Thymus (tissue), 11 donors: ENCODE results near the gene ENTPD7. TPM values are rescaled to one million over a fixed set of nuclear protein-coding genes. Genes with fewer than 3 reads are reported as not detected.
"Not testable (repeated sequence)": the region's sequence is repeated elsewhere in the genome, so short reads cannot be mapped to it uniquely, and the experiment has no call there.

ENCODE experiments used
- DNase-seq, 9 donors: peaks; one replicate each; pipeline ENCODE4 v3.0.0-alpha.2; 2013; ENCODE audit warnings: low spot score in 9 of 9, low read depth in 6 of 9, missing footprints in 1 of 9
- H3K27ac ChIP-seq, 2 donors: one replicate each; pipeline ENCODE4 v1.5.1; 2013; ENCODE audit warnings: control low read depth in 1 of 2, low read depth in 1 of 2, low read length in 1 of 2, mild to moderate bottlenecking in 1 of 2, moderate library complexity in 1 of 2
- H3K27me3 ChIP-seq, 2 donors: one replicate each; pipeline ENCODE4 v1.5.1; 2013; ENCODE audit warnings: low read length in 1 of 2; ENCODE audit not compliant: control insufficient read depth in 2 of 2, insufficient read depth in 1 of 2
- H3K36me3 ChIP-seq, 2 donors: one replicate each; pipeline ENCODE4 v1.5.1; 2013; ENCODE audit warnings: low read length in 1 of 2, mild to moderate bottlenecking in 1 of 2, moderate library complexity in 1 of 2; ENCODE audit not compliant: control insufficient read depth in 2 of 2, insufficient read depth in 2 of 2
- H3K4me1 ChIP-seq, 2 donors: one replicate each; pipeline ENCODE4 v1.5.1; 2013; ENCODE audit warnings: low read length in 2 of 2; ENCODE audit not compliant: control insufficient read depth in 2 of 2, insufficient read depth in 2 of 2
- H3K4me3 ChIP-seq, 2 donors: one replicate each; pipeline ENCODE4 v1.5.1; 2013; ENCODE audit warnings: low read length in 2 of 2, control low read depth in 1 of 2, mild to moderate bottlenecking in 1 of 2
- H3K9me3 ChIP-seq, 2 donors: one replicate each; pipeline ENCODE4 v1.5.1; 2013; ENCODE audit warnings: low read length in 1 of 2, mild to moderate bottlenecking in 1 of 2; ENCODE audit not compliant: control insufficient read depth in 2 of 2, insufficient read depth in 1 of 2
- WGBS: extraction: QIAGEN DNeasy Blood & Tissue Kit; methylation state at CpG from one replicate; pipeline ENCODE4 v1.1.7; 2013; 5-methylcytosine and 5-hydroxymethylcytosine counted together
- polyA plus RNA-seq: library from polyadenylated mRNA; stranded (reverse); fragments of 200-250 nt; gene quantifications from one replicate; pipeline ENCODE4 v1.2.3, GENCODE V29; 2013
- total RNA-seq: library from RNA; stranded (reverse); fragments of 120-200 nt; gene quantifications from one replicate; pipeline ENCODE4 v1.2.4, GENCODE V29; 2013
- donor health status: healthy.

ENTPD7 gene
- total and polyA plus RNA-seq, 2 donors: 1.4 to 4.9 TPM

DNA sequence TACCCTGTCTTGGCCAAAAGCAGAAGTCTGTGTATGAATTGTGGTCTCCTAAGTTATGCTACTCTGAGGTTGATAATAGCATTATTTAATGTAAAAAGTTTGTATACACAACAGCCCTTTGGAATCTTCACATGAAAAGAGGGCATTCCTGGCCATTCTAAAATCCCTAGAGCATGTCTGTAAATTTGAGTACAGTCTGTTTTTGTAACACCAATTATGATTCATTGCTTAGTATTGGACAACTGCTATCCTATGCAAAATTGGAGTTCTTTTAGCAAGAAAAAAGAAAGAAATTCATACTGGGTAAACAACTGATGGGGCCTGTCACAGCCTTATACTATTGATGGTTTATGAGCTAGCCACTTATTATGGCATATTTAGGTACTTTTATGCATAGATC is 82.9 kb downstream of the ENTPD7 start:
- no peaks in the 10 kb centered on the region for H3K27me3 ChIP-seq
- no peak overlapping the region for H3K4me3 ChIP-seq
- H3K4me1 ChIP-seq: no peaks in the 10 kb centered on the region
- H3K27ac ChIP-seq: no peak overlapping the region
- H3K36me3 ChIP-seq: peaks cover 37 to 77% of the 10 kb centered on the region in 2 donors
- peaks cover 0 to 1% of the 10 kb centered on the region in 2 donors for H3K9me3 ChIP-seq
- DNase-seq: no peak

DNA sequence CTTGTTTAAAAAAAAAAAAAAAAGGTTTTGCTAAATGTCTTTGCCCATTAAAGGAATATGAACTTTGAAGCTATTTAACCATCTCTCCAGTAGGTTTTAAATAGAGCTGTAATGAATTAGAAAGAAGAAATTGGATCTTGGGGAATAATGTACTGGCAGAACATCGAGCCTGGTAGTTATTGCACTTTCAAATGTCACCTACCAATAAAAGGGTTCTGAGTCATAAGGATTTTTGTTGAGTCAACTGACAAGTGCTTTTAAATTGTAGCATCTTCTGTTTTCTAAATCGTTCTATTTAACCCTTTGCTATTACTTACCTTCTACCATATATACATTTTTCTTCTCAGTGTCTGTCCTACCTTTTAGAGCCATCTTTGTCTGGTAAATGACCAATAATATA is 83.4 kb downstream of the ENTPD7 start:
- DNase-seq: no peak
- Histone ChIP-seq H3K27me3 (no peaks in the 10 kb centered on the region), H3K4me3 (no peak overlapping the region), H3K36me3 (peaks cover 37 to 77% of the 10 kb centered on the region in 2 donors), H3K9me3 (peaks cover 0 to 1% of the 10 kb centered on the region in 2 donors), H3K27ac (no peak overlapping the region), H3K4me1 (no peaks in the 10 kb centered on the region)
- WGBS: 96% methylated on average over 2 of the region's 2 CpGs

DNA sequence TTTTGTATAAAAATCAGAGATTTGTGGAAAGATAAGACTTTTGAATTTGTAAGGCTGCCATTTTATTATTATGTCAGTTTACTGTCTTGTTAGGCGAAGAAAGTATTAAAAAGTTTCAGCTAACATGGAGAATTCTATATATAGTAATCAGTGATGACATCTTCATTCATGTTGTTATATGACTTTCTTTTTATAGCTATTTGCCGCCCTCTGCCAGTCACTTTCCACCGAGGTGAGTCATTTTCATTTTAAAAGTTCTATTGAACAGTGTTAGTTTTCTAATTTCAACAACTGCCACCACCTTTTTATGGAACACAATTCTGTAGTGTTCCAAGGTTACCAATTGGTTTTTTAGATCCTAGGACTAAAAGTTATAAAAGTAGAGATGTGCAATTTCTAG is 84.5 kb downstream of the ENTPD7 start:
- Histone ChIP-seq H3K36me3 (peaks cover 38 to 81% of the 10 kb centered on the region in 2 donors), H3K4me1 (no peaks in the 10 kb centered on the region), H3K27me3 (no peaks in the 10 kb centered on the region), H3K9me3 (peaks cover 0 to 1% of the 10 kb centered on the region in 2 donors), H3K27ac (no peak overlapping the region), H3K4me3 (no peak overlapping the region)
- no peak for DNase-seq
- WGBS: 96% methylated on average over 3 of the region's 3 CpGs

DNA sequence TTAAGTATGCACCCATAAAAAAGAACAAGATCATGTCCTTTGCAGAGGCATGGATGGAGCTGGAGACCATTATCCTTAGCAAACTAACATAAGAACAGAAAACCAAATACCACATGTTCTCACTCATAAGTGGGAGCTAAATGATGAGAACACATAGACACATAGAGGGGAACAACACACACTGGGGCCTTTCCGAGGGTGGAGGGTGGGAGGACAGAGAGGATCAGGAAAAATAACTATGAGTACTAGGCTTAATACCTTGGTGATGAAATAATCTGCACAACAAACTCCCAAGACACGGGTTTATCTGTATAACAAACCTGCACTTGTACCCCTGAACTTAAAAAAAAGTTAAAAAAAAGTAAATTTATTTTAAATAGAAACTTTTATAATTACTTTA is 86.9 kb downstream of the ENTPD7 start:
- WGBS: 97% methylated on average over 2 of the region's 2 CpGs
- H3K9me3 ChIP-seq, H3K4me1 ChIP-seq, DNase-seq, H3K27me3 ChIP-seq, H3K4me3 ChIP-seq, H3K27ac ChIP-seq: not testable (repeated sequence)
- peaks cover 36 to 77% of the 10 kb centered on the region in 2 donors for H3K36me3 ChIP-seq

DNA sequence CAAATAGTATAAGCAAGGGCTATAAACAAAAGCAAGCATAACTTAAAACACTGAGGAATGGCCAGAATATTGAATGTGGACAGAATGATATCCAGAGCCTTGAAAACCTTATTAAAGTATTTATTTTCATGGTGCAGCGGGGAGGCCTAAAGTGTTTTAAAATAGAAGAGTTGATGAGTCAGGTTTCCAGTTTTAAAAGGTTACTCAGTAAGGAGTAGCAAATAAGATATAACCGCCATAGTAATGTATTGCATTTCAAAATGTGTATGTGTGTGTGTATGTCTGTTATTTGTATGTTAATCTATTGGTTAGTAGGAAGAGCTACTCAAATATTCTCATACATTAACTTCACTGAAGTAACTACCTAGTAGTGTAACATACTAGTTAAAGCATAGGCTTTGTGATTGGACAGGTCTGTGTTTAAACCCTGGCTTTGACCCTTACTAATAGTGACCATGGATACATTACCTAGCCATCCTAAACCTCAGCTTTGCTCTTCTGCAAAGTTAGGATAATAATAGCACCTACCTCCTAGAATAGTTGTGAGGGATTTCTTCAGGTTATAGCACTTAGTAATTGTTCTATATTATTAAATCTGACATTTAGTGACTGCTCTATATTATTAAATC is 89.6 kb downstream of the ENTPD7 start:
- WGBS: 100% methylated on average over 2 of the region's 2 CpGs
- no peak overlapping the region for H3K4me3 ChIP-seq
- DNase-seq: no peak
- H3K36me3 ChIP-seq: peaks cover 30 to 64% of the 10 kb centered on the region in 2 donors
- H3K9me3 ChIP-seq: no peaks in the 10 kb centered on the region
- H3K27ac ChIP-seq: no peak overlapping the region
- no peaks in the 10 kb centered on the region for H3K4me1 ChIP-seq
- no peaks in the 10 kb centered on the region for H3K27me3 ChIP-seq

DNA sequence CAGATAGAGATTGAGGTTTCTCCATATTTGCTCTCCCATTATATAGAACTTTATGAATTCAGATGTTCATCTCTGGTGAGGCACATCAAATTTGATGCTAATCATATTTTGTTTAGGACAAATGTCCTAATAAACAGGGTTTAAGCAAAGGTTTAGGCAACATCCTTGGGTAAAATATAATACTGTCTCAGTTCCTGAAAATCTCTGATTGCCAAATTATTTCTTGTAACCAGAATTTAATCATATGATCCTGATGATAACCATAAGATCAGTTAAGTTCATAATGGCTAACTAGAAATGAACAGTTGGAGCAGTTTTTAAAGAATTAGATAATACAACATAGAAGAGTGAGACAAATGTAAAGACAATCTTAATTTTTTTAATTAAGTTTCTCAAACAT is 91.3 kb downstream of the ENTPD7 start:
- H3K4me3 ChIP-seq: no peak overlapping the region
- DNase-seq: no peak
- H3K4me1 ChIP-seq: no peaks in the 10 kb centered on the region
- H3K27me3 ChIP-seq: no peaks in the 10 kb centered on the region
- H3K36me3 ChIP-seq: peaks cover 19 to 60% of the 10 kb centered on the region in 2 donors
- H3K27ac ChIP-seq: no peak overlapping the region
- H3K9me3 ChIP-seq: no peaks in the 10 kb centered on the region

DNA sequence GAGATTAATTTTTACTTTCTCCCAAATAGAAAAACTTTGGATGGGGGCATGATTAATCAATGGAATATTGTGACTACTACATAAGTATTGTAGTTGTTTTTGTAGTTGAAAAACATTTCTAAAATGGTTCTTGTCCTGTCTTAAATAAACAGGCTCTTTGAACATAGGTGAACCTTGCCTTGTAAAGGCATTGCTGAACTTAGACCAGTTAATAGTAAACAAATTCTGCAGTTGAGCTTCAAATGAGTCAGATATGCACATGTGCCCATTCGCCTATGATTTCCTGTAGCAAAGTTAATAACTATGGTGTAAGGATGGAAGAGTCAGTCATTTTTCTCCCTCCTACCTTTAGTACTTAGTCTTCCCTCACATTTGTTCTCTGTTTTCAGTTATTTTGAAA is 95.4 kb downstream of the ENTPD7 start:
- no peaks in the 10 kb centered on the region for H3K27me3 ChIP-seq
- no peaks in the 10 kb centered on the region for H3K9me3 ChIP-seq
- H3K4me3 ChIP-seq: no peak overlapping the region
- WGBS: 100% methylated on average over 1 of the region's 1 CpG
- H3K4me1 ChIP-seq: no peaks in the 10 kb centered on the region
- peaks cover 22 to 59% of the 10 kb centered on the region in 2 donors for H3K36me3 ChIP-seq
- DNase-seq: no peak
- H3K27ac ChIP-seq: no peak overlapping the region

Other genes with a start within 250 kb of the ENTPD7 start
- 19.9 TPM for gene GOT1, start 228.9 kb upstream of the ENTPD7 start, total RNA-seq
- 16.1 TPM for gene GOT1, start 228.9 kb upstream of the ENTPD7 start, polyA plus RNA-seq
- gene NKX2-3, start 126.6 kb upstream of the ENTPD7 start, total RNA-seq: 0.05 TPM
- gene NKX2-3, start 126.6 kb upstream of the ENTPD7 start, polyA plus RNA-seq: 0.09 TPM
- 18.8 TPM for gene SLC25A28, start 39.1 kb upstream of the ENTPD7 start, total RNA-seq
- 173 TPM for gene SLC25A28, start 39.1 kb upstream of the ENTPD7 start, polyA plus RNA-seq
- gene COX15, start 72.6 kb downstream of the ENTPD7 start, total RNA-seq: 23.7 TPM
- 17.5 TPM for gene COX15, start 72.6 kb downstream of the ENTPD7 start, polyA plus RNA-seq
- gene CUTC, start 72.7 kb downstream of the ENTPD7 start, total RNA-seq: 31.8 TPM
- gene CUTC, start 72.7 kb downstream of the ENTPD7 start, polyA plus RNA-seq: 41.2 TPM
- 1.1 TPM for gene ABCC2, start 123.1 kb downstream of the ENTPD7 start, total RNA-seq
- 1.9 TPM for gene ABCC2, start 123.1 kb downstream of the ENTPD7 start, polyA plus RNA-seq